GM19438 (cell line): ENCODE data around the gene KCNJ18.
"Not testable (repeated sequence)": the region's sequence is repeated elsewhere in the genome, so short reads cannot be mapped to it uniquely, and the experiment has no call there.

Source experiments
- ATAC-seq: cut with Tn5 transposase; IDR thresholded peaks from one replicate; pipeline ENCODE4 v1.9.1; 2021; ENCODE audit warnings: low read depth; ENCODE audit not compliant: unreplicated experiment

KCNJ18 gene

DNA sequence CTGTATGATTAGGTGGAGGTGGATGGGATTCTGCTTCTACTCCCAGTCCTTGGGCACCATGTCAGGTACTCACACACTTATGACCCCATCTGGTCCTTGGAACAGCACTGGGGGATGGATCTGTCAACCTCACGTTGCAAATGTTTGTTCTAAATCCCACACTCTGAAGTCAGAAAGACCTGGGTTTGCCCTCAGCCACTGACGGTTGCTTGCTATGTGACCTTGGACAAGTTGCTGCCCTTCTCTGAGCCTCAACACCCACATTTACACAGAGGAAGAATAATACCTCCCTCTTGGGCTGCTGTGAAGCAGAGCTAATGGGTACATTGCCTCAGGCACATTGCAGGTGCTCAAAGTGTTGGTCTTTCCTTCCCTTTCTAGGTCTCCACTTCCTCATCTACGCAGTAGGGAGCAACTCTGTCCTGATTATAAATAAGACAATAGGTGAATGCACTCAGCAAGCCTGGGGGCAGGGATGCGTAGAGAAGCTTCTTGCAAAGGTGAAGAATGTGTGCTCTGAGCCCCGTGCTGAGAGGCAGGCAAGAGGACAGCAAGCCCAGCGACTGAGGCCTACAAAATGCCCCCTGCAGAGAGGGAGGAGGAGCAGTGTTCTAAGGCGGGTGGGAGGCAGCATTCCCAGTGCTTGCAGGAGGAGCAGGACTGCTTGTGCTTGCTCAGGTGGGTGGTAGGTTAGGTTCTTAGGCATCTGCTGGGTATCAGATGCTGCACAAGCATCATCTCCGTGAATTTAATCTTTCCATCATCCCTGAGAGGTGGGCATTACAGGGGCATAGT lies 21.8 kb upstream of the KCNJ18 start:
- ATAC-seq = not testable (repeated sequence)

DNA sequence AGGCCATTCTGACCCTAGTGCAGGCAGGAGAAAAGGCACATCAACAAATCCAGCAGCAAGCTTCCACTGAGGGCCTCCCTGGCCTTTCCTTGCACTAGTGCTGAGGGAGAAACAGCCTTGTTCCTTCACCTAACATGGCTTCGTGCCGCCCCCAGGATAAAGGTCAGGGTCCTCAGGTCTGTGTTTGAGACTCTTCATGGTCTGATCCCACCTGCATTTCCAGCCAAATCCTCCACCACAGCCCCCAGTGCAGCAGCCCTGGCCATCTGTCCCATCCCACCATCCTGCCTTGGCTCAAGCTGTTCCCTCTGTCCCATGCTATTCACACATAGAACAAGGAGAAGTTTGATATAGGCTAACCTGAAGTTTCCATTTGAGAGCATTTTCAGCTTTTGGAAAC lies 20.9 kb upstream of the KCNJ18 start:
- ATAC-seq = not testable (repeated sequence)

DNA sequence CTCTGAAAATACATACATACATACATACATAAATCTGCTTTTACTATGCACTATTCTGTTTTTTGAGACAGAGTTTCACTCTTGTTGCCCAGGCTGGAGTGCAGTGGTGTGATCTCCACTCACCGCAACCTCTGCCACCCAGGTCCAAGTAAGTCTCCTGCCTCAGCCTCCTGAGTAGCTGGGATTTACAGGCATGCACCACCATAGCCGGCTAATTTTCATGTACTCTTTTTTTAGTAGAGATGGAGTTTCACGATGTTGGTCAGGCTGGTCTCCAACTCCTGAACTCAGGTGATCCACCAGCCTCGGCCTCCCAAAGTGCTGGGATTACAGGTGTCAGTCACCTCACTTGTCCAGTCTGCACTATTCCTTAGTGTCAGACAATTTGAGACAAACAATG lies 20.5 kb upstream of the KCNJ18 start:
- ATAC-seq = not testable (repeated sequence)

DNA sequence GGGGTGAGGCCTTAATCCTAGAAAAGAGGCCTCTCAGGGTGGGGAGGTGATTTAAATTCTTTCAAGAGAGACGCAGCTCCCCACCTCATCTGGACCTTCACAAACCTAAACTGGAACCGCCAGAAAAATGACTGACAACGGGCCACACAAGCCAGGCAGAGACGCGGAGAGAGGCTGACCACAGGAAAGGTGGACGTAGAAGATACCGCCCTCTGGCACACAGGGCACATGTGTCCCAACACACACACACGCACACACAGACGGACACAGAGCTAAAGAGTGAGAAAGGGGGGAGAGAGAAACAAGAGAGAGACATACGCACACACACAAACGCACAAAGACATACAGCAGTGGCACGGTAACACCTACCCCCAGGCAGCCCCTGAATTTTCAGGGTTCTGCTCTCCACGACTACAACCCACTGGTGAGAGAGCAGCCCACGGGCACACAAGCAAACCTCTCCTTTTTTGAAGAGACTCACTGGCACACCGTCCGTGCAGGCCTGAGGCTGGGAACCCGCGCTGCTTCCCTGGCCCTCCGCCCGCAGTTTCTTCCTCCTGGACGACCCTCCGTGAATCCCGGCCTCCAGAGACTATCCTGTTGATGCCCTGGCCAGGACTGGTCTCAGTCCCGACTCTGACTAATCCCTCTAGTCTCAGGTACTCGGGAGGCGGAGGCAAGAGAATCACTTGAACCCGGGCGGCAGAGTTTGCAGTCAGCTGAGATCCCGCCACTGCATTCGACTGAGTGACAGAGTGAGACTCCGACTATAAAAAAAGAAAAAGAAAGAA lies 18.7 kb upstream of the KCNJ18 start:
- ATAC-seq = not testable (repeated sequence)

GRCh38 chr17:21674242-21674731 lies 18.0 kb upstream of the KCNJ18 start:
- ATAC-seq = no peak

DNA sequence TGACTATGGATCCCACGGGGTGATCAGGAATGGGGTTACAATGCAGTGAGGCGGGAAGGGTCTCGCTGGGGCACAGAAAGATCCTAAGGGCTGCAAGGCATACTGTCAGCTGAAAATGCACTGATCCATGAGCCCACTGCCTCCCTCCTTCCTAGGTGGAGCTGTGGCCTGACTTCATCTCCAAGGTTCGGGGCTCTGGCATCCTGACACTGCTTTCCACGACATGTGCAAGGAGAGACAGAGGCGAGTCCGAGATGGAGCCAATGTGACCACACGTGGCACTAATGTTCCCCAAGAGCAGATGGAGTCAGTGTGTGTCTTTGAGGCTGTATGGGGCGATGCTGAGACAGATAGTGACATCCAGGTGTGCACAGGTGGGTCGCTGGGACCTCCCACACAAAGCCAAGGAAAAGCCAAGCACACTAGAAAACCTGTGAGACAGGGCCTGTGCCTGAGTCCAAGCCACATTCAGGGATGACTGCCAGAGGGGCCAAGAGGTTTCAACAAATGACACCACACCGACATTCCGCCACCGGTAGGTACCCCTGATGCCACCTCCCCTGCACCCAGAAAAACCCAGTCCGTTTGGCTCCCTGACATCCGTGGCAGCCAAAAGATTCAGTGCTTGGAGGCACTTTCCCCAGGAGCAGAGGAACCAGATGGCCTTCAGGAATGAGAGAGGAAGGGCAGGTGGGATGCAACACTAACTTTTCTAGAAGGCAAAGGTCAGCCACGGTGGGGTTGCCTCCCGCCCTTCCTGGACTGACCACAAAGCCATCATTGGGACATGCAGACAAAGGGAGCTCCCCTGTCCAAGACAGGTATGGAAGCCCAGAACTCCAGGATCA lies 17.2 kb upstream of the KCNJ18 start:
- not testable (repeated sequence) for ATAC-seq

DNA sequence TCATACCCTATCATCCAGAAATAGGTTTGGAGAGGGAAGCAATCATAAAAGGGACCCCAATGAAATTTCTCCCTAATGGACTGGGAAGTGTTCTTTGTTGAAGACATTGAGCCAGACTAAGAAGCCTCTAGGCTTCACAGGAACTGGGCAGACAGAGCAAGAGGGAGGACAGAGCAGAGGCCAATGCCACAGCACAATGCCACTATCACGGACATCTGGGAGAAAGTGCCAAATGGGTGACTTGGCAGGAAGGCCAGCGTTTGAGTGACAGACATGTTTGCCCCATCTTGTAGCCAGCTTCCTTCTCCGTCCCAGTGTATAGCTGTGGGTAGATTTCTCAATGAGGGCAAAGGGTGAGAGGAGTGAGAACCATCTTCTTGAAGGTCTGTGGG lies 16.6 kb upstream of the KCNJ18 start:
- ATAC-seq = not testable (repeated sequence)

DNA sequence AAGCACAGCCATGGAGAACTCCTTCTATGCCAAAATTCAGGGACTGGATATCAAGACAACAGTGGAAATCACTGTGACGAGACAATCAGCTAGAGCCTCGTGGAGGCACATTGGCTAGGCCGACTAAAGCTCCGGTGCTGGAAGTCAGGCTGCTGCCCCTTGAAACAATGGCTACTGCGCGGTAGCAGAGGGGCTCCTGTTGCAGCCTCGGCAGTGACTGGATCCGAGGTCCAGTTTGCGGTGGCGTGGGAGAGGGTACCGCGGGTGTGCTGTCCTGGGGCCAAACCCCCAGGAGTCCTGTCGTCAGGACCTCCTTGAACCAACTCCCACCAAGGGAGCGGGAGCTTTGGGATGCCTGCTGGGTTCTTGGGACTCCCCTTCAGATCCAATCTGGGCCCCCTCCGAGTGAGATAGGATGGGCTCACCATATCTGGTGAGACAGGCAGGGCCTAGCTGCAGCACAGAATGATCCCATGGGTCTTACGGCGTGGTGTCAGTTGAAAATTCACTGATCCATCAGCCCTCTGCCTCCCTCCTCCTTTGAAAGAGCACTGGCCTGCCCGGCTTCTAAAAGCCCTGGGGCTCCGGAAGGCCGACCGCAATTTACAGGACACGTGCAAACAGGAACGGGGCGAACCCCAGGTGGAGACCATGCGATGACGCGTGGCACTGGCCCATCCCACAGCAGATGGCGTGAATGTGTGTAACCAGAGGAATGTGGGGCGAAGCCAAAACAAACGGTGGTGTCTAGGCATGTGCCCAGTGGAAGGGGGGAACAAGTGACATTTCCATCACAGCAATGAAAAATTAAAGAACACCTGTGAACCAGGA lies 15.8 kb upstream of the KCNJ18 start:
- no peak for ATAC-seq

DNA sequence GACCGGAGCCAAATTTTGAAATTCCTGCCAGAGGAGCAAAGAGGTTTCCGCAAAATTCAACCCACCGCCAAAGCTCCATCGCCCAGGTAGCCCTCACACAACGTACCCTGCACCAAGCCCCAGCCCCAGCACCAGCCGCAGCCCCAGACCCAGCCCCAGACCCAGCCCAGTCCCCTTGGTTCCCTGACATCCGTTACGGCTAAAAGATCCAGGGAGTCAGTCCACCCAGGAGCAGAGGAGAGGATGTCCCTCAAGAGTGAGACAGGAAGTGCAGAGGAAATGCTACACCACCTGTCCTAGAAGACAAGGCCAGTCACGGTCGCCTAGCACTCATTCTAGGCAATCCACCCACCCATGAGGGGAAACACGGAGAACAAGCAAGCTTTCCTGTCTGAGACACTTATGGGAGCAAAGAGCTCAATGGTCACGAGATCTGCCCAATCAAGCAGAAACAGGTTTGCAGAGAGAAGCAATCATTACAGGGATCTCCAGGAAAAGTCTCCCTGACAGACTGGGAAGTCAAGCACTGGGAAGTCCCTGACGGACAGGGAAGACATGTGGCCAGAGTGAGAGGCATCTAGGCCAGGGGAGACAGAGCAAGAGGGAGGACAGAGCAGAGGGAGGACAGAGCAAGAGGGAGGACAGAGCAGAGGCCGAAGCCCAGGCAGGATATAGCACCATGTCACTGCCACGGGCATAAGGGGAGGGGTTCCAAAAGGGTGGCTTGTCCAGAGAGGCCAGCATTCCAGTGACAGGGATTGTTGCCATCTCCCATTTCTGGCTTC lies 15.0 kb upstream of the KCNJ18 start:
- no peak for ATAC-seq

GRCh38 chr17:21677911-21678310 lies 14.4 kb upstream of the KCNJ18 start:
- ATAC-seq = no peak

DNA sequence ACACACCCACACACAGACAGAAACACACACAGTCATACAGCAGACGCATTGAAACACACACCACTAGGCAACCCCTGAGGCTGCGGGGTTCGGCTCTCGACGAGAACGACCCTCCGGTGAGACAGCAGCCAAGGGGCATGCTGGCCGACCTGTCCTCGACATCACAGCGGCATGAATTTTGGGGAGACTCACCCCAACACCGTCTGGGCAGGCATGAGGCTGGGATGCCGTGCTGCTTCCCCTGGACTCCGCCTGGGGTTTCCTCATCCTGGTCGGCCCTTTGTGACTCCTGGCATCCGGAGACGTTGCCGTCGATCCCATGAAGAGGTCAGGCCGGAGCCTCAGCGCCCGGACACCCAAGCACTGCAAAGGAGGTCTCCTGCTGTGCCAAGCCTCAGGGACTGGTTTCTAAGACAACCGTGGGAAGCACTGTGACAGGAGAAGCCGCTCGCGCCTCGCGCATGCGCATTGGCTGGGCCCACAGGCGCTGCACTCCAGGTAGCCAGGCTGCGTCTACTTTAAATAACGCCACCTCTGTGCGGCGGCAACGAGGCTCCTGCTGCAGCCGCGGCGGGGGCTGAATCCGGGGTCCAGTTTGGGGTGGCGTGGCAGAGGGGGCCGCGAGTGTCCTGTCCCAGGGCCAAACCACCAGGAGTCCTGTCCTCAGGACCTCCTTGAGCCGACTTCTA lies 13.8 kb upstream of the KCNJ18 start:
- ATAC-seq = no peak

DNA sequence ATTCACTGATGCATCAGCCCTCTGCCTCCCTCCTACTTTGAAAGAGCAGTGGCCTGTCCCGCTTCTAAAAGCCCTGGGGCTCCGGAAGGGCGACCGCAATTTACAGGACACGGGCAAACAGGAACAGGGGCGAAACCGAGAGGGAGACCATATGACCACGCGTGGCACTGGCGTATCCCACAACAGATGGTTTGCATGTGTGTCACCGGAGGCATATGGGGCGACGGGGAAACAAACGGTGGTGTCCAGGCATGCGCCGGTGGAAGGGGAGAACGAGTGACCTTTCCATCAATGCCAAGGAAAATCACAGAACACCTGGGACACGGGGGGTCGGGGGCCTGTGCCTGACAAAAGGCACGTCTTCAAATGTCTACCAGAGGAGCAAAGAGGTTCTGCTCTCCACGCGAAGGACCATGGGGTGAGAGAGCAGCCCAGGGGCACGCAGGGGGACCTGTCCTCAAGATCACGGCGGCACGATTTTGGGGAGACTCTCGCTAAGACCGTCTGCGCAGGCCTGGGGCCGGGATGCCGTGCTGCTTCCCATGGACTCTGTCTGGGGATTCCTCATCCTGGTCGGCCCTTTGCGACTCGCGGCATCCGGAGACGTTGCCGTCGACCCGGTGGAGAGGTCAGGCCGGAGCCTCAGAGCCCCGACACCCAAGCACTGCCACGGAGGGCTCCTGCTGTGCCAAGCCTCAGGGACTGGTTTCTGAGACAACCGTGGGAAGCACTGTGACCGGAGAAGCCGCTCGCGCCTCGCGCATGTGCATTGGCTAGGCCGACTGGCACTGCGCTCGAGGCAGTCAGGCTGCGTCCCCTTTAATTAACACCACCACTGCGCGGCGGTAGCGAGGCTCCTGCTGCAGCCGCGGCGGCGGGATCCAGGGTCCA lies 12.8 kb upstream of the KCNJ18 start:
- ATAC-seq = no peak

DNA sequence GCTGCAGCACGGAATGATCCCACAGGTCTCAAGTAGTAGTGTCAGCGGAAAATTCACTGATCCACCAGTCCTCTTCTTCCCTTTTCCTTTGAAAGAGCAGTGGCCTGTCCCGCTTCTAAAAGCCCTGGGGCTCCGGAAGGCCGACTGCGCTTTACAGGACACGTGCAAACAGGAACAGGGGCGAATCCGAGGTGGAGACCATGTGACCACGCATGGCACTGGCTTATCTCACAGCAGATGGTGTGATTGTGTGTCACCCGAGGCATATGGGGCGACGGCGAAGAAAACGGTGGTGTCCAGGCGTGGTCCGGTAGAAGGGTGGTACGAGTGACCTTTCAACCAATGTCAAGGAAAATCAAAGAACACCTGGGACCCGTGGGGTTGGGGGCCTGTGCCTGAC lies 12.0 kb upstream of the KCNJ18 start:
- no peak for ATAC-seq

GRCh38 chr17:21680850-21681351 lies 11.4 kb upstream of the KCNJ18 start:
- not testable (repeated sequence) for ATAC-seq

DNA sequence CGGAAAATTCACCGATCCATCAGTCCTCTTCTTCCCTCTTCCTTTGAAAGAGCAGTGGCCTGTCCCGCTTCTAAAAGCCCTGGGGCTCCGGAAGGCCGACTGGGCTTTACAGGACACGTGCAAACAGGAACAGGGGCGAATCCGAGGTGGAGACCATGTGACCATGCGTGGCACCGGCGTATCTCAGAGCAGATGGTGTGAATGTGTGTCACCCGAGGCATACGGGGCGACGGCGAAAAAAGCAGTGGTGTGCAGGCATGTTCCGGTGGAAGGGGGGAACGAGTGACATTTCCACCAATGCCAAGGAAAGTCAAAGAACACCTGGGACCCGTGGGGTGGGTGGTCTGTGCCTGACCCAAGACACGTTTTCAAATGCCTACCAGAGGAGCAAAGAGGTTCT lies 10.7 kb upstream of the KCNJ18 start:
- not testable (repeated sequence) for ATAC-seq

DNA sequence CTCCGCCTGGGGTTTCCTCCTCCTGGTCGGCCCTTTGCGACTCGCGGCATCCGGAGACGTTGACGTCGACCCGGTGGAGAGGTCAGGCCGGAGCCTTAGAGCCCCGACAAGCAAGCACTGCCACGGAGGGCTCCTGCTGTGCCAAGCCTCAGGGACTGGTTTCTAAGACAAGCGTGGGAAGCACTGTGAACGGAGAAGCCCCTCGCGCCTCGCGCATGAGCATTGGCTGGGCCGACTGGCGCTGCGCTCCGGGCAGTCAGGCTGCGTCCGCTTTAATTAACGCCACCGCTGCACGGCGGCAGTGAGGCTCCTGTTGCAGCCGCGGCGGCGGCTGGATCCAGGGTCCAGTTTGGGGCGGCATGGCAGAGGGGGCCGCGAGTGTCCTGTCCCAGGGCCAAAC lies 10.2 kb upstream of the KCNJ18 start:
- not testable (repeated sequence) for ATAC-seq

- not testable (repeated sequence) for ATAC-seq
These were observed 9.1 kb upstream of the KCNJ18 start for GRCh38 chr17:21683142-21683712.
